K562 (cell line): Measurements from ENCODE around the gene TNF. TPM values are rescaled to one million over a fixed set of nuclear protein-coding genes. Genes with fewer than 3 reads are reported as not detected.

Experiments
- ATF1 ChIP-seq, 2 experiments: fragments of 450-650 bp in 1 of 2; IDR thresholded peaks; 2 replicates each; pipeline ENCODE4 v1.6.1; 2016; ENCODE audit warnings: missing compliant biosample characterization in 1 of 2, missing genetic modification characterization in 1 of 2
- ATF2 ChIP-seq: sonication (generic); formaldehyde crosslinking; IDR thresholded peaks from 2 replicates; pipeline ENCODE4 v1.8.1; 2022; ENCODE audit warnings: missing genetic modification reagents
- CBX2 ChIP-seq: fragments of 200-600 bp; sonication (generic); IDR thresholded peaks from one replicate; pipeline ENCODE4 v1.6.1; 2012; ENCODE audit warnings: mild to moderate bottlenecking, low read length, inconsistent platforms; ENCODE audit not compliant: insufficient read depth, poor library complexity, severe bottlenecking
- CBX3 ChIP-seq, 2 experiments: IDR thresholded peaks; 1 replicate in 1 of 2; 2 replicates in 1 of 2; pipeline ENCODE4 v1.6.1; 2012; ENCODE audit warnings: inconsistent platforms in 2 of 2, low read length in 2 of 2, borderline replicate concordance in 1 of 2, control low read depth in 1 of 2
- CCAR2 ChIP-seq: fragments of 200-400 bp; formaldehyde crosslinking; IDR thresholded peaks from 2 replicates; pipeline ENCODE4 v1.6.1; 2017; ENCODE audit warnings: mild to moderate bottlenecking, low read depth, low read length
- ESRRA ChIP-seq: fragments of 450-650 bp; IDR thresholded peaks from 2 replicates; pipeline ENCODE4 v1.6.1; 2014; ENCODE audit warnings: low read depth, mild to moderate bottlenecking, moderate library complexity, borderline replicate concordance
- GTF2B ChIP-seq: IDR thresholded peaks from 2 replicates; pipeline ENCODE4 v1.6.1; 2011; ENCODE audit not compliant: insufficient read length; ENCODE audit errors: extremely low read depth
- KDM4B ChIP-seq, 2 experiments: fragments of 450-650 bp in 1 of 2; sonication (generic) in 1 of 2; IDR thresholded peaks; 2 replicates each; pipeline ENCODE4 v1.6.1; 2016 to 2017; ENCODE audit warnings: borderline replicate concordance in 2 of 2, antibody characterized with exemption in 1 of 2, low read depth in 1 of 2, mild to moderate bottlenecking in 1 of 2
- LCOR ChIP-seq: sonication (generic); formaldehyde crosslinking; IDR thresholded peaks from 2 replicates; pipeline ENCODE4 v1.8.0; 2022; ENCODE audit warnings: mild to moderate bottlenecking, missing genetic modification reagents
- MCM3 ChIP-seq: fragments of 450-650 bp; IDR thresholded peaks from 2 replicates; pipeline ENCODE4 v1.6.1; 2016
- MEF2D ChIP-seq: conservative IDR thresholded peaks from 2 replicates; pipeline ENCODE4 v1.6.1; 2016; ENCODE audit warnings: low read depth, missing genetic modification characterization, missing compliant biosample characterization
- MTA2 ChIP-seq: fragments of 450-650 bp; IDR thresholded peaks from 2 replicates; pipeline ENCODE4 v1.6.1; 2016; ENCODE audit warnings: low read depth
- RB1 ChIP-seq: fragments of 450-650 bp; IDR thresholded peaks from 2 replicates; pipeline ENCODE4 v1.6.1; 2017; ENCODE audit warnings: low read depth, mild to moderate bottlenecking
- SIN3A ChIP-seq, 2 experiments: fragments of 150-350 bp in 1 of 2; IDR thresholded peaks; 2 replicates each; pipeline ENCODE4 v1.6.1; 2011 to 2016; ENCODE audit warnings: borderline replicate concordance in 2 of 2, low read depth in 2 of 2, low read length in 2 of 2, mild to moderate bottlenecking in 2 of 2, moderate library complexity in 2 of 2; ENCODE audit not compliant: control insufficient read depth in 1 of 2
- STAT5A ChIP-seq: IDR thresholded peaks from 2 replicates; pipeline ENCODE4 v1.6.1; 2012; ENCODE audit warnings: low read length, inconsistent platforms, borderline replicate concordance
- TBP ChIP-seq: optimal IDR thresholded peaks from 2 replicates; pipeline ENCODE3; 2011; ENCODE audit warnings: low read depth, low read length, improper control_type of control experiment
- THRA ChIP-seq: fragments of 450-650 bp; IDR thresholded peaks from 2 replicates; pipeline ENCODE4 v1.6.1; 2017; ENCODE audit warnings: mild to moderate bottlenecking, moderate library complexity
- VEZF1 ChIP-seq: fragments of 200-800 bp; sonication (Bioruptor generic); IDR thresholded peaks from 2 replicates; pipeline ENCODE4 v1.6.1; 2017; ENCODE audit warnings: missing genetic modification characterization, missing compliant biosample characterization
- ZBTB43 ChIP-seq: sonication (generic); formaldehyde crosslinking; IDR thresholded peaks from 2 replicates; pipeline ENCODE4 v1.8.0; 2023; ENCODE audit warnings: mild to moderate bottlenecking, missing genetic modification reagents
- ZNF217 ChIP-seq: sonication (generic); formaldehyde crosslinking; IDR thresholded peaks from 2 replicates; pipeline ENCODE4 v1.8.0; 2022; ENCODE audit warnings: mild to moderate bottlenecking, missing genetic modification reagents
- ZNF316 ChIP-seq: fragments of 450-650 bp; IDR thresholded peaks from 2 replicates; pipeline ENCODE4 v1.6.1; 2016
- polyA plus RNA-seq, 8 experiments: library from polyadenylated mRNA; depleted of rRNA in 4 of 8; stranded (reverse) in 5 of 8; unstranded in 3 of 8; fragments of >200 nt; fragmentation: Nextera tagmentation in 2 of 8; fragmentation: Illumina TruSeq in 1 of 8; extraction: Ambion mirVana in 2 of 8; extraction: Trizol in 1 of 8; gene quantifications; 2 replicates each; pipeline versions ENCODE4 v1.2.1 to v1.2.3, GENCODE V29; 2011 to 2014; ENCODE audit warnings: inconsistent platforms in 1 of 8, missing spikeins in 1 of 8
- total RNA-seq, 7 experiments: library from RNA; depleted of rRNA in 6 of 7; stranded (reverse); fragments of >200 nt in 6 of 7; fragmentation: Illumina TruSeq in 2 of 7; extraction: Trizol in 2 of 7; gene quantifications; 2 replicates each; pipeline versions ENCODE4 v1.2.1 to v1.2.3, GENCODE V29; 2011 to 2021; ENCODE audit warnings: low replicate concordance in 1 of 7

Gene TNF
- total and polyA plus RNA-seq, 9 of the 15 experiments (the other 6 are each of a cell fraction or from before 2014, with no cell fraction given), result 0.08 to 0.40 TPM; not detected in 7

GRCh38 chr6:31541658-31542521 lies 33.5 kb upstream of the TNF start, which contains the start of gene DDX39B (continued):
- TF ChIP-seq ESRRA, result peak; percentile 100
- peak; percentile 97 for TF ChIP-seq TBP
- peak in 1 of 2 experiments; percentile 42; a peak in 3 of 4 replicates for TF ChIP-seq SIN3A (IDR thresholded peaks at IDR 0.05; ENCODE audit: borderline replicate concordance in 2 of 2, control insufficient read depth in 1 of 2, low read depth in 2 of 2, low read length in 2 of 2)
- TF ChIP-seq ZNF217, result no peak
- peak in 1 of 2 experiments; percentile 91; a peak in 1 of 4 replicates for TF ChIP-seq KDM4B (IDR thresholded peaks at IDR 0.05; ENCODE audit: borderline replicate concordance in 2 of 2, low read depth in 1 of 2)
- TF ChIP-seq MCM3, result no peak
- no peak for TF ChIP-seq CCAR2
- TF ChIP-seq CBX3 (IDR thresholded peaks at IDR 0.05; ENCODE audit: borderline replicate concordance in 1 of 2, low read length in 2 of 2), result peak in 1 of 2 experiments; percentile 22; a peak in 1 of 3 replicates
- TF ChIP-seq MTA2, result peak; percentile 34; the same call in 1 of the 2 replicates
- peak; percentile 66 for TF ChIP-seq THRA
- TF ChIP-seq MEF2D, result peak; percentile 80
- peak; percentile 87 for TF ChIP-seq GTF2B
- TF ChIP-seq LCOR (CRISPR knock-in tag), result peak; percentile 93
- TF ChIP-seq CBX2, result no peak
- no peak for TF ChIP-seq ATF1 (CRISPR knock-in tag; IDR thresholded peaks at IDR 0.05)
- peak; percentile 88 for TF ChIP-seq ATF1 (tag; IDR thresholded peaks at IDR 0.05)
- 0 out of 2 replicates have a peak, but pooled peaks have one; percentile 11 for TF ChIP-seq STAT5A
- peak; percentile 95; the same call in 1 of the 2 replicates for TF ChIP-seq RB1
- peak; percentile 73 for TF ChIP-seq ZNF316
- TF ChIP-seq VEZF1 (CRISPR knock-in tag), result peak; percentile 62
- no peak for TF ChIP-seq ZBTB43 (CRISPR knock-in tag)
- no peak for TF ChIP-seq ATF2 (CRISPR knock-in tag)
